Suprapubic skin (tissue), 3 donors: ENCODE measurements around the gene C1QL1.

ENCODE experiments used
- POLR2AphosphoS5 ChIP-seq, 3 donors: sonication (generic); formaldehyde crosslinking; IDR thresholded peaks; one replicate each; pipeline ENCODE4 v1.6.1; 2017; ENCODE audit warnings: antibody characterized with exemption in 3 of 3
- TF ChIP-seq, protein P1 (sequence below), 2 donors: fragments of 200-600 bp in 1 of 2; fragments of 450-650 bp in 1 of 2; sonication (generic) in 1 of 2; IDR thresholded peaks; one replicate each; pipeline ENCODE4 v1.5.1; 2016 to 2019; ENCODE audit warnings: antibody characterized with exemption in 2 of 2, mild to moderate bottlenecking in 1 of 2, moderate library complexity in 1 of 2

DNA sequence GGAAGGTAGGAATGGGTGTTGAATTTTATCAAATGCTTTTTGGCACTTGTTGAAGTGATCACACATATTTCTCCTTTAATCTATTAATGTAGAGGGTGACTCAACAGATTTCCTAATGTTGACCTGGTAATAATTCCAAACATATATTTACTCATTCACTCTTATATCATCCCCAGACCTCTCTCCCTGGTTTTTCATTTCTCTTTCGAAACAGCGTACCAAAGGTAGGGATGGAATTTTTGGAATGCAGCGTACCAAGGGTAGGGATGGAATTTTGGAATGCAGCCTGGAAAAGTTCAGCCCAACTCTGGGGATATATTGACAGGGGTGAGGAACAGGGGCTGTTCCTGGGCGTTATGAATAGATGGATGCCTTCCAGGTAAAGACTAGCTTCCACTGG, 27.8 kb downstream of the C1QL1 start:
- TF ChIP-seq, protein P1, sequence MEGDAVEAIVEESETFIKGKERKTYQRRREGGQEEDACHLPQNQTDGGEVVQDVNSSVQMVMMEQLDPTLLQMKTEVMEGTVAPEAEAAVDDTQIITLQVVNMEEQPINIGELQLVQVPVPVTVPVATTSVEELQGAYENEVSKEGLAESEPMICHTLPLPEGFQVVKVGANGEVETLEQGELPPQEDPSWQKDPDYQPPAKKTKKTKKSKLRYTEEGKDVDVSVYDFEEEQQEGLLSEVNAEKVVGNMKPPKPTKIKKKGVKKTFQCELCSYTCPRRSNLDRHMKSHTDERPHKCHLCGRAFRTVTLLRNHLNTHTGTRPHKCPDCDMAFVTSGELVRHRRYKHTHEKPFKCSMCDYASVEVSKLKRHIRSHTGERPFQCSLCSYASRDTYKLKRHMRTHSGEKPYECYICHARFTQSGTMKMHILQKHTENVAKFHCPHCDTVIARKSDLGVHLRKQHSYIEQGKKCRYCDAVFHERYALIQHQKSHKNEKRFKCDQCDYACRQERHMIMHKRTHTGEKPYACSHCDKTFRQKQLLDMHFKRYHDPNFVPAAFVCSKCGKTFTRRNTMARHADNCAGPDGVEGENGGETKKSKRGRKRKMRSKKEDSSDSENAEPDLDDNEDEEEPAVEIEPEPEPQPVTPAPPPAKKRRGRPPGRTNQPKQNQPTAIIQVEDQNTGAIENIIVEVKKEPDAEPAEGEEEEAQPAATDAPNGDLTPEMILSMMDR (IDR thresholded peaks at IDR 0.05): no peak
- no peak for TF ChIP-seq POLR2AphosphoS5 (IDR thresholded peaks at IDR 0.05)
